ENCODE data around the gene RTP4.

Gene RTP4

DNA sequence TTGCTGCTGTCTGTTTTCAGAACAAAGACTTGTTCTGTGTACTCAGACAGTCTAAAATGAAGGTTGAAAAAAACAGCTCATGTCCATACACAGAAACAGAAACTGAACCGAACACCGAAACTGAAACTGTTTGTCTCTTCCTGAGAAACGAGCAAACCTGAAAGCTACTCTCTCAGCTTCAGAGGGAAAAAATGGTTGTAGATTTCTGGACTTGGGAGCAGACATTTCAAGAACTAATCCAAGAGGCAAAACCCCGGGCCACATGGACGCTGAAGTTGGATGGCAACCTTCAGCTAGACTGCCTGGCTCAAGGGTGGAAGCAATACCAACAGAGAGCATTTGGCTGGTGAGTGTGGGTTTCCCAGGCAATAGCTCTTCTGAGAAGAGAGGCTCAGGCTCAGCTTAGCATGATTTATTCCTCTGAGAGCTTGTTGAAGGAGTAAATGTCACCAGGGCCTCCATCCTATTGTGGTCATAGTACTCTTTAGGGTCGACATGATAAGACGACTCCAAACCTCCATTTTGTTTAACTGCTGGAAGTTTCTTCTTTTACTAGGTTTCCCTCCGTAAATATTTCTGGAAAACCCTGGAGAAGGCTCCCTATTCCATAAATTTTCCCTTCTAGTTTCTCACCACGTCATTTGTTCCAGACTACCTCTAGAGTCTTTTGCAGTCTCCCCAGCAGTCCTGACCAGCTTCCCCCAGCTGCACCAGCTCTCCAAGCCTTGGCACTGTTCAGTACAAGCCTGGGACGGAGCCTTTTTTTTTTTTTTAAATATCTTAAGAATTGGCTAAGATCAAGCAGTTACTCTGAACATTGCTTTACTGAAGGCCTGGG lies at the start of gene RTP4:
TSS of gene RTP4 (plus strand) at position 135 of the 838 bp plus-strand sequence. CDS start at position 192, 57 bp downstream.
- no peak for DNase-seq

GRCh38 chr3:187318819-187319616 lies 49.2 kb upstream of the RTP4 start:
- DNase-seq, result no peak

- DNase-seq, result peak; percentile 19
These were observed 48.4 kb upstream of the RTP4 start for GRCh38 chr3:187319699-187320302.

GRCh38 chr3:187321766-187322165 lies 46.4 kb upstream of the RTP4 start:
- no peak for DNase-seq

GRCh38 chr3:187322291-187322690 lies 45.9 kb upstream of the RTP4 start:
- no peak for DNase-seq

DNA sequence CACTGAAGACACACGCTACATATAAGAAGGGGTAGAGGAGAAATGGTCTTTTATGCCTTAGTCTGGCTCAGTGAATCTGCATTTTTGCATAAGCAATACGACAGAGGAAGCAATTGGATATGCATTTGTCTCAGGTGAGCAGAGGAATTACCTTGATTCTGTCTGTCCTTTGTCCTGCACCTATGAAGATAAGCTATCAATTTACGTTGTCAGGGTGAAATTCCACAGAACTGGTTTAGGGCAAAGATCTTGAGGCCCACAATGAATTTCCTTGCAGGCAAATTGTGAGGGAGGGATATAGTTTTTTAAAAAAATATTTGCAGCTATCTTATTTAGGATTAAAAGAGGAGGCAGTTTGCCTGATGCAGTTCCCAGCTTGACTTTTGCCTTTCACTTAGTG lies 45.1 kb upstream of the RTP4 start:
- DNase-seq, result no peak

GRCh38 chr3:187325632-187326031 lies 42.6 kb upstream of the RTP4 start:
- no peak for DNase-seq

DNA sequence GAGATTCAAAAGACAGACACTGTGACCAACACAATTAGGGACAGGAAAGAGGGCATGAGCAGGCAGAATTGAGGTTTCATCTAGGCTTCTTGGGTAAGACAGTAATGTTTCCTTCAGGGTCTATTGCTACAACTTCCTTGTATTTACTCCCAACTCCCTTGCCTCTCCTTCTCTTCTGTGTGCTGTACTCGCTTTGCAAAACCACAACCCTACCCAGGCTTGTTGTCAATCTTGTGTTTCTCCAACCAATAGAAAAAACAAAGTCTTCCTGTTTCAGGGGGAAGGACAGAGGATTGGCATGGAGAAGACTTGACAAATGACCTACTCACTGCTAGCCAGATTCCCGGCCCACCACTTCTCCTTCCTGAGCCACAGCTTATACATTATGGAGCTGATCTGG lies 40.3 kb upstream of the RTP4 start:
- DNase-seq, result no peak

GRCh38 chr3:187328691-187329090 lies 39.5 kb upstream of the RTP4 start:
- no peak for DNase-seq

DNA sequence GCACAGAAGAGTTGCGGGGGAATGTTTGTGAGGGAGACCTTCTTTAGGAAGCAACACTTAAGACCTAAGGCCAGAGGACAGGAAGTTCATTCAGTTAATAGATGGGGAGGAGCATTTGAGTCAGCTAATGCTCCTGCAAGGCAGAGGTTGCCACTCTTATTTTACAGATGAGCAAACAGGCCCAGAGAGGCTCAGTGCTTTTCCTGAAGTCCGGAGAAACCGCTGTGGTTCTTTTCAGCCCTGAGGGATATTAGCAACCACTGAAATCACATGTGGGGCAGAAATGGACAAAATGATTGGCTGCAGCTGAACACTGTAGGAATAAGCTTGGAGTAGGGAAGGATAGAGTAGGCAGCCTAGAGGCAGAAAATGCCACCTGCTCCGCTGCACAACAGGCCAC lies 33.3 kb upstream of the RTP4 start:
- no peak for DNase-seq

GRCh38 chr3:187336322-187336721 lies 31.9 kb upstream of the RTP4 start:
- DNase-seq, result no peak

DNA sequence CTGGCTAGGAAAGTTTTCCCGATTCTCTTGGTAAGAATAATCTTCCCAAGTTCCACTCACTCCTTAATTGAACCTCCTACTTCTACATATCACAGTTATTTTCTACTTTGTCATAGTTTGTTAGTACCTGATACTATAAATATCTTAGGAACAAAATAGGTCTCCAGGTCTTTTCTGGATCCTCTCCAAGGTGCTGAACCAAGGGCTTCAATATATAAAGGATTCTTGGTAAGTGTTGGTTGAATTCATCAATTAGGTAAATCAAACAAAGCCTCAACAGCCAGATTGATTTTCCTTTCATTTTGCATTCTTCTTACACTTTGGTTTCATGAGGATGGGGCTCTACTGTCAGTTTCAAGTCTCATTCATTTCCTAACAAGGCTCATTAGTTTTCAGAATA lies 27.6 kb upstream of the RTP4 start:
- DNase-seq, result no peak

DNA sequence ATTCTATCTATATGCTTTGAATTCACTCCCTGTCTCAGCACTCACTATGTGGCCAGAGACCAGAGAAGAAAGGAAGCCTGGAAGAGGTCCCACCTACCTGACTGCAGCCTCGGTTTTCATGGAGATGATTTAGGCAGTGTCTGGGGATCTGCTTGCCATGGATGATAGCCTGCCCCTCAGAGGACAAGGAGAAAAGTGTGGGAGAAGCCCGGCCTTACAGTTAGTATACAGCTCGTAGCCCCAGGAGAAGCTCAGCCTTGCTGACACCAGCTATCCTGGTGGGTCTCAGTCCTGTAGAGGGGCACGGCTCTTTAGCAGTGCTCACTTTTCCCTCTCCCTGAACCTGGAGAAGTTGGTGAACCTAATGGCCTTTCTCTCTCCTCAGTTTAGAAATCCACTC lies 25.9 kb upstream of the RTP4 start:
- DNase-seq, result no peak

GRCh38 chr3:187343670-187344069 lies 24.5 kb upstream of the RTP4 start:
- no peak for DNase-seq

GRCh38 chr3:187352581-187353575 lies 15.3 kb upstream of the RTP4 start:
- no peak for DNase-seq

DNA sequence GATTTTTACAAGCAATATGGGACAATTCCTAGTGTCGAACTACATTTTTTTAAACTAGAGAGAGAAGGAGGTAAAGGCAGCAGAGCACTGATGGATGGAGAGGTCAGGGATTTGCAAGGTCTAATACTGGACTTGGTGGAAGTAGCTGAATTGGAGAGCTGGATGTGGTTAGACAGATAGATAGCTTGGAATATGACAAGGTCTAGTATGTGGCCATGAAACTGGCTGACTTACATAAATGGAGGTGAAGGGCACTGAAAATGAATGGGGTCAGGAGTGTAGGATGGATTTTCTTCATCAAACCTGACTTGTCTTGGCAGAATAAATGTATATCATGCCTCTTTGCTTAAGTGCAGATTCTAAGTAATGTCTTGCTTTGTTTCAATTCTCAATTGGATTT lies 10.1 kb upstream of the RTP4 start:
- no peak for DNase-seq

DNA sequence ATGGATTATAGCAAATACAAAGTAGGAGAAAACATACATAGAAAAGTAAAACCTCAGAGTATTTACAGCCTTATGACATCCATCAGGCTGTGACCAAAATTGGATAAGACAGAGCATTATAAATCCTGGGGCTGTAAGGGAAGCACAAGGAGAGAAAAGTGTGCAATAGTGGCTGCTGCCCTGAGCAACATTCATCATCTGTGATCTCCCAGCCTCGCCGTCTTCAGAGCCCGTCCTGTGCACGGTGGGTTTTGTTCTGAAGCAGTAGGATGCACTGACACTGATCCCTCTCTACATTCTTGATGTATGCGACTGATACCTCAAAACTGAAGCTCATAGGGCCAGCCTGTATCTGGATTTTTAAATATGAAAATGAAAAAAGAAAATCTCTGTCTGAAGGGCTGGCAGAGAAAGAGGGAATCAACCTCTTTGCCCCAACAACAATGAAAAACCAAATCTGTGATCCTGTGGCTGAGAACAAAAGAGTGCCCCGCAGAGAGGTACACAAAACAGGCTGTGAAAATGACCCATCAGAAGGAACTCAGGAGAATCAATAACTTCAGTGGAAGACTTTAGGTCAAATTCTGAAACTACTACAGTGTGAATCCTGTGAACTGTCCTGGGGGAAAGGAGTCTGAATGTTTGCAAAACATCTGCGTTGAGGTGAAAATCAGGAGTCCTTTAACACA lies 8.2 kb upstream of the RTP4 start:
- DNase-seq, result no peak

DNA sequence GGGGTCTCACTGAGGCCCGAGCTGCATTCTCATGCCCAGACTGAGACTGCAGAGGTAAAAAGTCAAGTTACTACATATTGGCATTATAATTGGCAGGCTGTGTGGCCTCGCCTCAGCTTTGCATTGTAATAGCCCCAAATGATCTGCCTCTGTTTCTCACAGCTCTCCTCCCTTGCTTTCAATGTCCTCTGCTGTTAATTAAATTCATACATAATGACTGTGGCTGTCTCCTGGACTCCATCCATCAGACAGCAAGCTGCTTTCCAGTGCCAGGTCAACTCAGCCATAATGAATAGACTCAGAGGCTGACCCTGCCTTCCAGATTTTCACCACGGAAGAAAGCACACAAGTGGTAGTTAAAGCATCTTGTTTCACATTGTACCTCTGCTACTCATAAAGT lies 7.6 kb upstream of the RTP4 start:
- DNase-seq, result no peak

DNA sequence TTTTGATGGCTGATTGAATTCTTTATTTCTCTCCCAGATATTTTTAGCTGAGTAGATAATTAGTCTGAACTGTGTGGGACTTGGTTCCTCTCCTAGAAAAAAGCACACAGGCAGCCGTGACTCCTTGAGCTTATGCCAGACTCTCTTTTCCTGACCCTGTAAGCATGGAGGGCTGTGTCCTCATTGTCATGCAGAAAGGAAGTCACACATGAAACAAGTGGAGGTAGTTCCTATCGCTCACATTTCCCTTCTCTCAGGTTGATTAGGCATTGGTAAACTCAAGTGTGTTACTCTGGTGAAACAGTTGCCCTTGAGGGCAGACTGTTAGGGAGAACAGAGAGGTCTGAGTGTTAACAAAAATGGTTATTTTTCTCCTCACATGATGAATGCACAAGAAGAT lies 6.3 kb upstream of the RTP4 start:
- no peak for DNase-seq

DNA sequence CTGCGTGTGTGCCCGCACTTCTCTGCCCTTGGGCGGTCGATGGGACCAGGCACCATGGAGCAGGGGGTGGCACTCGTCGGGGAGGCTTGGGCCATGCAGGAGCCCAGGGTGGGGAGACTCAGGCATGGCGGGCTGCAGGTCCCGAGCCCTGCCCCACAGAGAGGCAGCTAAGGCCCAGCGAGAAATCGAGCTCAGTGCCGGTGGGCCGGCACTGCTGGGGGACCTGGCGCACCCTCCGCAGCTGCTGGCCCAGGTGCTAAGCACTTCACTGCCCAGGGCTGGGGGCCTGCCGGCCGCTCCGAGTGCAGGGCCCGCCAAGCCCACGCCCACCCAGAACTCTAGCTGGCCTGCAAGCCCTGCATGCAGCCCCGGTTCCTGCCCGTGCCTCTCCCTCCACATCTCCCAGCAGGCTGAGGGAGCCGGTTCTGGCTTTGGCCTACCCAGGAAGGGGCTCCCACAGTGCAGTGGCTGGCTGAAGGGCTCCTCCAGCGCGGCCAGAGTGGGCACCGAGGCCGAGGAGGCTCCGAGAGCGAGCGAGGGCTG lies 553 bp upstream of the RTP4 start:
- no peak for DNase-seq

GRCh38 chr3:187369089-187369447 lies 883 bp downstream of the RTP4 start:
- no peak for DNase-seq

DNA sequence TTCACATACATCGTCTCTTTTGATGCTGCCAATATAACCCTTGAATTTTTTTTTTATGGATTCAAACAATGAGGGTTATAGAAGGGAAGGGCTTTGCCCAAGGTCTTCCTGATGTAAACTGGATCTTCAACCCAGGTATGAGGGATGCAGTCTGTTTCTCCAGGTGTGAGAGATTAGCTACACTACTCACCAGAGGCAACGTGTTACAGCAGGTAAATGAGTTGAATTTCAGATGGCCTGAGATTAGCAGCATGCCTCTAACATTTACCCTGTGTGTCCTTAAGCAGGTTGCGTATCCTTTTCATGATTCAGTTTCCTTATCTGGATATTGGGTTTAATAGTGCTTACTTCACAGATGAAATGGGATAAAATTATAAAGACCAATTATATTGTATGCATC lies 1.9 kb downstream of the RTP4 start:
- no peak for DNase-seq
